Upper lobe of left lung (tissue), 6 donors: ENCODE results near the gene PNPLA1. TPM values are rescaled to one million over a fixed set of nuclear protein-coding genes. Genes with fewer than 3 reads are reported as not detected.

ENCODE experiments used
- ATAC-seq, 2 donors: fragments of 200-7000 bp; cut with Tn5 transposase; one replicate each; pipeline ENCODE4 v1.9.1; 2022; ENCODE audit warnings: mild to moderate bottlenecking in 2 of 2, moderate library complexity in 2 of 2; ENCODE audit not compliant: low FRiP score in 2 of 2
- DNase-seq, 2 donors: peaks; one replicate each; pipeline ENCODE4 v3.0.0-alpha.2; 2019 to 2020
- H3K27ac ChIP-seq, 4 donors: fragments of 200-600 bp; sonication (generic); one replicate each; pipeline ENCODE4 v1.5.1; 2016 to 2019
- H3K27me3 ChIP-seq, 4 donors: fragments of 200-600 bp; sonication (generic); one replicate each; pipeline ENCODE4 v1.5.1; 2017 to 2019
- H3K36me3 ChIP-seq, 4 donors: fragments of 200-600 bp; sonication (generic); one replicate each; pipeline ENCODE4 v1.5.1; 2016 to 2019
- H3K4me1 ChIP-seq, 4 donors: fragments of 200-600 bp; sonication (generic); one replicate each; pipeline ENCODE4 v1.5.1; 2018 to 2019
- H3K4me3 ChIP-seq, 4 donors: fragments of 200-600 bp; sonication (generic); one replicate each; pipeline ENCODE4 v1.5.1; 2017 to 2019; ENCODE audit warnings: mild to moderate bottlenecking in 2 of 4, moderate library complexity in 1 of 4
- H3K9me3 ChIP-seq, 4 donors: fragments of 200-600 bp; sonication (generic); one replicate each; pipeline ENCODE4 v1.5.1; 2018 to 2019
- EP300 ChIP-seq, 4 donors: sonication (generic); formaldehyde crosslinking; IDR thresholded peaks; one replicate each; pipeline ENCODE4 v1.5.1; 2017; ENCODE audit warnings: antibody characterized with exemption in 4 of 4, control low read depth in 2 of 4
- POLR2A ChIP-seq, 4 donors: fragments of 450-650 bp; IDR thresholded peaks; one replicate each; pipeline ENCODE4 v1.5.1; 2016 to 2017; ENCODE audit warnings: antibody characterized with exemption in 4 of 4, mild to moderate bottlenecking in 2 of 4
- POLR2AphosphoS5 ChIP-seq, 2 donors: sonication (generic); formaldehyde crosslinking; IDR thresholded peaks; one replicate each; pipeline ENCODE4 v1.5.1; 2017; ENCODE audit warnings: antibody characterized with exemption in 2 of 2
- WGBS, 2 donors: methylation state at CpG; one replicate each; pipeline ENCODE4 v1.1.5; 2017 to 2018; 5-methylcytosine and 5-hydroxymethylcytosine counted together
- total RNA-seq, 6 donors: library from RNA; depleted of rRNA in 4 of 6; stranded (reverse); fragments of >200 nt in 4 of 6; gene quantifications; one replicate each; pipeline versions ENCODE4 v1.1.0 to v1.2.1, GENCODE V29; 2016 to 2021
- TF ChIP-seq, protein P1 (sequence below), 6 experiments: fragments of 450-650 bp in 4 of 6; fragments of 200-600 bp in 2 of 6; sonication (generic) in 2 of 6; IDR thresholded peaks; one replicate each; pipeline ENCODE4 v1.5.1; 2016 to 2019; ENCODE audit warnings: antibody characterized with exemption in 6 of 6
- donor health status: DM: no; HTN: no; CAD: no; lungs with moderate emphysema.
- donor health status: DM: no; HTN: yes; CAD: no; lungs with severe emphysema.

The PNPLA1 gene
- total RNA-seq, 6 donors from 2014 or later, result 0.14 to 0.61 (median 0.30) TPM; not detected in 3

DNA sequence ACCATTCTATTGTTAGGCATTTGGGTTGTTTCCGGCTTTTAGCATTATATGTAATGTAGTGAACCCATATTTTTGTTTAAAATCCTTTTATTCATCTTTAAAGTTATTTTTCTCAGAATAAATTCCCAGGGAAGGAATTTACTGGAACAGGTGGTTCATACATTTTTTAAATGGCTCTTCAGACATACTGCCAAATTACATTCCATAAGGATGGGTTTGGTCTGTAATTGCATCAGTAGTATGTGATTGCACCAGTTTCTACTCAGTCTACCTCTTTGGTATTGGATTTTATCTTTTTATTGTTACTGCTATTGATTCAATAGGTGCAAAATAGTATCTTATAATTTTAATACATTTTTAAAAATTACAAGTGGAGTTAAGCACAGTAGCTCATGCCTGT is 46.2 kb upstream of the PNPLA1 start:
- H3K9me3 ChIP-seq, result no peaks in the 10 kb centered on the region
- WGBS, 2 donors, result 95 to 100% methylated on average over 1 of the region's 1 CpG
- no peak overlapping the region for H3K4me3 ChIP-seq
- H3K4me1 ChIP-seq, result peaks cover 0 to 16% (median 11%) of the 10 kb centered on the region in 4 donors
- H3K27ac ChIP-seq, result no peak overlapping the region
- H3K27me3 ChIP-seq, result no peaks in the 10 kb centered on the region
- peaks cover 18 to 97% (median 41%) of the 10 kb centered on the region in 4 donors for H3K36me3 ChIP-seq
- ATAC-seq, result no peak
- DNase-seq, result no peak
- TF ChIP-seq EP300 (IDR thresholded peaks at IDR 0.05), result no peak
- no peak for TF ChIP-seq POLR2AphosphoS5 (IDR thresholded peaks at IDR 0.05)
- TF ChIP-seq, protein P1, sequence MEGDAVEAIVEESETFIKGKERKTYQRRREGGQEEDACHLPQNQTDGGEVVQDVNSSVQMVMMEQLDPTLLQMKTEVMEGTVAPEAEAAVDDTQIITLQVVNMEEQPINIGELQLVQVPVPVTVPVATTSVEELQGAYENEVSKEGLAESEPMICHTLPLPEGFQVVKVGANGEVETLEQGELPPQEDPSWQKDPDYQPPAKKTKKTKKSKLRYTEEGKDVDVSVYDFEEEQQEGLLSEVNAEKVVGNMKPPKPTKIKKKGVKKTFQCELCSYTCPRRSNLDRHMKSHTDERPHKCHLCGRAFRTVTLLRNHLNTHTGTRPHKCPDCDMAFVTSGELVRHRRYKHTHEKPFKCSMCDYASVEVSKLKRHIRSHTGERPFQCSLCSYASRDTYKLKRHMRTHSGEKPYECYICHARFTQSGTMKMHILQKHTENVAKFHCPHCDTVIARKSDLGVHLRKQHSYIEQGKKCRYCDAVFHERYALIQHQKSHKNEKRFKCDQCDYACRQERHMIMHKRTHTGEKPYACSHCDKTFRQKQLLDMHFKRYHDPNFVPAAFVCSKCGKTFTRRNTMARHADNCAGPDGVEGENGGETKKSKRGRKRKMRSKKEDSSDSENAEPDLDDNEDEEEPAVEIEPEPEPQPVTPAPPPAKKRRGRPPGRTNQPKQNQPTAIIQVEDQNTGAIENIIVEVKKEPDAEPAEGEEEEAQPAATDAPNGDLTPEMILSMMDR (IDR thresholded peaks at IDR 0.05), result no peak
- TF ChIP-seq POLR2A (IDR thresholded peaks at IDR 0.05), result no peak

DNA sequence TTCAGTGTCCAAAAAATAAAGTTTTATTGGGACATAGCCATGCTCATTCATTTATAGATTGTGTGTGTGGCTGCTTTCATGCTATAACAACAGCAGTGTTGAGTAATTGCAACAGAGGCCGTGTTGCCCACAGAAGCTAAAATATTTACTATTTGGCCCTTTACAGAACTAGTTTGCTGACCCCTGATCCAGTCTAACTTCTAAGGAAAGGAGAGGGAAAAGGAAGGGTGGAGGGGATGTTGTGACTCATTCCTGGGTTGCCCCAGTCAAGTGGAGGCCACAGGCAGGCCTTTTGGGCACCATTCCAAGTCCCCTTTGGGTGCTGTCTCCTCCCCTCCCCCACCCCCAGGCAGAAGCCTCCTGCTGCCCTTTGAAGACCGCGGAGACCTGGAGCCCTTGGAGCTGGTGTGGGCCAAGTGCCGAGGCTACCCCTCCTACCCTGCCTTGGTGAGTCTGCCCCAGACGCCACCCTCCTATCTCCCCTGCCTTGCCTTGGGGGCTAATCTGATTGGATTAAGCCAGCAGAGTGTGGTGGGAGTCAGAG is 44.9 kb upstream of the PNPLA1 start:
- 74 to 75% methylated on average over 3 to 5 of the region's 5 CpGs for WGBS, 2 donors
- ATAC-seq (peak in 1 of 2 donors; percentile 26), DNase-seq (no peak)
- TF ChIP-seq EP300 (IDR thresholded peaks at IDR 0.05) (no peak), POLR2AphosphoS5 (IDR thresholded peaks at IDR 0.05) (no peak)
- TF ChIP-seq, protein P1 (IDR thresholded peaks at IDR 0.05), result no peak
- Histone ChIP-seq H3K36me3 (peaks cover 25 to 97% (median 44%) of the 10 kb centered on the region in 4 donors), H3K4me1 (peaks cover 0 to 16% (median 11%) of the 10 kb centered on the region in 4 donors), H3K9me3 (no peaks in the 10 kb centered on the region), H3K4me3 (no peak overlapping the region), H3K27ac (no peak overlapping the region), H3K27me3 (no peaks in the 10 kb centered on the region)

DNA sequence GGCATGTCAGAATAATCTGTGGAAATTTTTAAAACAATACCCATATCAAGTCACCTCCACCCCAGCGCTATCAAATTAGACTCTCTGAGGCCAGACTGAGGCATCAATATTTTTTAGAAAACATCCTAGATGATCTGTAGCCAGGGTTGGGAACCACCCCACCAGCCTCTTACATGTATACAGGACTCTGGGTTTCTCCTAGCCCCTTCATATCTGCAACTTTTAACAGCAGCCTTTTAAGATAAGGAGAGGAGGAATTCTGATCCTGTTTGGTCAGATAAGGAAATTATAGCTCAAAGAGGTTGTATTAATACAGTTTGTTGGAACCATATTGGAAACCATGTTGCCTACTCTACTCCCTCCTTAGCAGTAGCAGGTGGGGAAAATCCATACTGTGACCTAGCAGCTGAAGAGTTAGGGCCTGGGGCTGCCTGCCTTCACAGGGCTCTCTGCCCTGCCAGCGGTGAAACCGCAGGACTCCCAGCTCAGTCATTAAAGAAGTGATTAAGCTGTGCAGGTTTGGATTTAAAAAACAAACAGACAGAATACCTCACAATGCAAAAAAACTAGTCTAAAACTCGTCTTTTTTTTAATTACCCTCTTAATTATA is 43.3 kb upstream of the PNPLA1 start:
- DNase-seq, result no peak
- Histone ChIP-seq H3K36me3 (peaks cover 34 to 100% (median 60%) of the 10 kb centered on the region in 4 donors), H3K27me3 (no peaks in the 10 kb centered on the region), H3K4me3 (no peak overlapping the region), H3K9me3 (no peaks in the 10 kb centered on the region), H3K4me1 (peaks cover 0 to 16% (median 11%) of the 10 kb centered on the region in 4 donors), H3K27ac (no peak overlapping the region)
- WGBS, 2 donors, result 91 to 97% methylated on average over 4 of the region's 4 CpGs
- TF ChIP-seq EP300 (IDR thresholded peaks at IDR 0.05), result no peak
- ATAC-seq, result no peak

- ATAC-seq (no peak), DNase-seq (no peak)
- Histone ChIP-seq H3K9me3 (no peaks in the 10 kb centered on the region), H3K27ac (no peak overlapping the region), H3K4me1 (peaks cover 0 to 16% (median 11%) of the 10 kb centered on the region in 4 donors), H3K36me3 (peaks cover 31 to 100% (median 56%) of the 10 kb centered on the region in 4 donors), H3K27me3 (no peaks in the 10 kb centered on the region), H3K4me3 (no peak overlapping the region)
- TF ChIP-seq, protein P1 (IDR thresholded peaks at IDR 0.05), result no peak
- TF ChIP-seq EP300 (IDR thresholded peaks at IDR 0.05), result no peak
- no peak for TF ChIP-seq POLR2AphosphoS5 (IDR thresholded peaks at IDR 0.05)
- no peak for TF ChIP-seq POLR2A (IDR thresholded peaks at IDR 0.05)
- WGBS, 2 donors, result 50 to 81% methylated on average over 1 of the region's 1 CpG
Measured at GRCh38 chr6:36227379-36228228, 42.3 kb upstream of the PNPLA1 start.

DNA sequence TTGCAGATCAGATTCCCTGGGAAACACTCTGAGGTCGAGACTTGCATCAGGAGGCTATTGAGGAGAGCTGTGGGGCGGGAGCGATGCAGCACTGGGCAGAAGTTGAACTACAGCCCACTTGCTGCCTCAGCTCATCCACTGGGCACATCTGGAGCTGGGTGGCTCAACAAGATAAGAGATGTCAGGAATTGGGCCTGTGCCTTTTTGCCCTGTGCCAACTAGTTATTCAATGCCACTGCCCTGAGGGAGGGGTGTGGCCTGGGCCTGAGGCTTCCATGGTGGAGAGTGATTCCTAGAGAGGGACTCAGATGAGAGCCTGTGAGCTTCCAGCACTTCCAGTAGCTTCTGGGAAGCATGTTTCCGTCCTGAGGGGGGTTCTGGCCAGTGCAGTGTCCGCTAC is 40.6 kb upstream of the PNPLA1 start:
- ATAC-seq, result no peak
- TF ChIP-seq POLR2A (IDR thresholded peaks at IDR 0.05), result no peak
- TF ChIP-seq, protein P1 (IDR thresholded peaks at IDR 0.05), result no peak
- no peak for TF ChIP-seq POLR2AphosphoS5 (IDR thresholded peaks at IDR 0.05)
- no peak for TF ChIP-seq EP300 (IDR thresholded peaks at IDR 0.05)
- WGBS, 2 donors, result 91 to 95% methylated on average over 5 of the region's 5 CpGs

More for the DNA sequence above, 40.6 kb upstream of the PNPLA1 start:
- Histone ChIP-seq H3K9me3 (no peaks in the 10 kb centered on the region), H3K36me3 (peaks cover 31 to 99% (median 58%) of the 10 kb centered on the region in 4 donors), H3K4me3 (no peak overlapping the region), H3K27ac (no peak overlapping the region), H3K27me3 (no peaks in the 10 kb centered on the region), H3K4me1 (peaks cover 0 to 16% (median 10%) of the 10 kb centered on the region in 4 donors)
- no peak for DNase-seq
